Stimulated activated CD8-positive, alpha-beta memory T cell treated with anti-CD3 and anti-CD28 coated beads, Interleukin-2, amount 100 ng/mL, for 1 hour (primary cell): Measurements from ENCODE around the gene ZNF658.
"Not testable (repeated sequence)": the region's sequence is repeated elsewhere in the genome, so short reads cannot be mapped to it uniquely, and the experiment has no call there.

Source experiments
- DNase-seq, 2 donors: peaks; one replicate each; pipeline ENCODE4 v3.0.0-alpha.2; 2020; ENCODE audit warnings: low read depth in 2 of 2

The ZNF658 gene

DNA sequence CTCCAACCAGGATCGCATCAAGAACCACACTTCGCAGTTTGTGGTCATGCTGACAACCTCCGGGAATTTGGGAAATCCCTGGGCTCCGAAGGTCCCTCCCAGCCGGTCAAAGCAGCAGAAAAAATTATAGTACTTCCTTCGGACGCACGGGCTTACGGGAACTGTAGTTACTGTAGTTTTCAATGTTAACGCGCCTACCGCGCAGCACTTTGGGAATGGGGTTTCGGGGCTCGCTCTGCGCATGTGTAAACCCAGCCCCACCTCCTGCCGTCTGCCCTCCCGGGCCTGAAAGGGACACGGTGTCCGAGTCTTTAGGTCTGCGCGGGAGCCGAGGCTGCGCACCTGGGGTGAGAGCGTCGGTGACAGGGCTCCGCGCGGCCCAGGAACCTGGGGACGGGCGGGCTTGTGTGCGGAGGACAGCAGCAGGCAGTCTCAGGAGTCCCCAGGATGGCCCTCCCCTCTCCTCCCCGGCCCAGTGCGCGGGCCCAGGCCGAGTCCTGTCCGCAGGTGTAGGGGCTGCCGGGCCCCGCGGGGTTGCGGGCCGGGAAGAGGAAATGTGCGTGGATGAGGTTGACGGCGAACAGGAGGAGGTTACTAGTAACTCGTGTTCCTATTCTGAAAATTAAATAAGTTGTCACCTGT, at the start of gene ZNF658:
TSS of gene ZNF658 (plus strand) at position 236 of the 642 bp plus-strand sequence. CDS start 2,837 bp downstream, outside the sequence.
- peak; percentile 28 to 40 for DNase-seq

GRCh38 chr9:66861732-66862131, 38.8 kb upstream of the ZNF658 start:
- DNase-seq: not testable (repeated sequence)

- not testable (repeated sequence) for DNase-seq
Measured at GRCh38 chr9:66868660-66869059, 31.9 kb upstream of the ZNF658 start.

GRCh38 chr9:66880605-66881004, 19.9 kb upstream of the ZNF658 start:
- not testable (repeated sequence) for DNase-seq

DNA sequence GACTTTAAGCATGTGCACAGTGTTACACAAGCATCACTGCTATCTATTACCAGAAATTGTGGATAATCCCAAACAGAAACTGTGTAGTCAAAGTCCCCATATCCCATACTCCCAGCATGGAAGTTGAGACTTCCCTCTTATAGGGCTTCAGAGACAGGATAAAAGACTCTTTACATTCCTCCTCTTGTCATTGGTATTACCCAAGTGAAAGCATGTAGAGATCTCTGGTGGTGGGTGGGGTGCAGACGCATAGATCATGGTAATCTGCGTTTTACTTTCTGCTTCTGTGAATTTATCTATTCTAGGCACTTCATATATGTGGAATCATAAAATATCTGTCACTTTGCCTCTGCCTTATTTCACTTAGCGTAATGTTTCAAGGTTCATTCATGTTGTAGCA, 18.7 kb upstream of the ZNF658 start:
- DNase-seq: not testable (repeated sequence)

GRCh38 chr9:66890334-66890733, 10.2 kb upstream of the ZNF658 start:
- not testable (repeated sequence) for DNase-seq

DNA sequence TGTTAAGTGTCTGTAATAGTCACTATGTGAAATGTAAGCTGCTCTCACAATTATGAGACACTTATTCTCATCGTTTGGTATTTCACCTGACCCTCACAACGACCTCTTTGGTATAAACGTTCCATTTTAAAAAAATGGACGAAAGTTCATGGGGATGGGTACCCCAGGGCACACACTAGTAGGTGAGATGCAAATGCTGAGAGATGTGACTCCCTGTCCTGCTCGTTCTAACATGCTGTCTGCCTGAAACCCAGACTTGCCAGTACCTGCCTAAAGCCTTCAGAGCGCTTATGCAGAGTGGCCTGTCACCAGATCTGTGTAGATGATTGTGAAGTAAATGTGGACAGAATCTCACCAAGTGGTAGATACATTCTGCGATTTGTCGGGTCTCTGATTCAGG, 616 bp downstream of the ZNF658 start:
- not testable (repeated sequence) for DNase-seq

- not testable (repeated sequence) for DNase-seq
Measured at GRCh38 chr9:66909560-66909959, 9.0 kb downstream of the ZNF658 start.

DNA sequence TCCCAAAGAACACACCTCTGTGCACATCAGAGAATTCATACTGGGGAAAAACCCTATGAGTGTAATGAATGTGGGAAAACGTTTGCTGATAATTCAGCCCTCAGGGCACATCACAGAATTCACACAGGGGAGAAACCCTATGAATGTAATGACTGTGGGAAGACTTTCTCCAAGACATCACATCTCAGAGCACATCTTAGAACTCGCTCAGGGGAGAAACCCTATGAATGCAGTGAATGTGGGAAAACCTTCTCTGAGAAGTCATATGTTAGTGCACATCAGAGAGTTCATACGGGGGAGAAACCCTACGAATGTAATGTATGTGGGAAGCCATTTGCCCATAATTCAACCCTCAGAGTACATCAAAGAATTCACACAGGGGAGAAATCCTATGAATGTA, 19.5 kb downstream of the ZNF658 start:
- not testable (repeated sequence) for DNase-seq

DNA sequence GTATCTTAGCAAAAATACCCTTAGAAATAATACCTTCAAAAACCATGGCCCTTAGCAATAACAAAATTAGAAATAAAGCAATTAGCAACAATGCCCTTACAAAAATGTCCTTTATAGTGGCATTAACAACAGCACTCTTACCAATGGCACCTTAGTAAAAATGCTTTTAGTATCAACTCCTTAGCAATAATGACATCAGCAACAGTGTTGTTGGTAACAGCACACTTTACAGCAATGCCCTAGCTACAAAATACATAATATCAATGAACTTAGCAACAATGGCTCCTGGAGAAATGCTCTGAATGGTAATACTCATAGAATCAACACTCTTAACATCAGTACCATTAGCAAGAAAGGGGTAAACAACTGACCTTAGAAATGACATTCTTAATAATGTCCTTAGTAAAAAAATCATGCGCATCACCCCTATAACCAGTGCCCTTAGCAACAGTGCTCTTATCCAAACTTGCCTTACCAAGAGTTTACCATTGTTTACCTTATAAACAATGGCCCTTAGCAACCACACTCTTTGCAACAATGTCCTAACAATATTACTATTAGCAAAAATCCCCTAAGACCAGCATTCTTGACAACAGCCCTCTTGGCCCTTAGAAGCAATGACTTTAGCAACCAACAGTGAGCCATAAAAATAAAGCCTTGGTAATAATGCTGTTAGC, 35.8 kb downstream of the ZNF658 start:
- DNase-seq: not testable (repeated sequence)

GRCh38 chr9:66937662-66938061, 37.1 kb downstream of the ZNF658 start:
- DNase-seq: not testable (repeated sequence)

DNA sequence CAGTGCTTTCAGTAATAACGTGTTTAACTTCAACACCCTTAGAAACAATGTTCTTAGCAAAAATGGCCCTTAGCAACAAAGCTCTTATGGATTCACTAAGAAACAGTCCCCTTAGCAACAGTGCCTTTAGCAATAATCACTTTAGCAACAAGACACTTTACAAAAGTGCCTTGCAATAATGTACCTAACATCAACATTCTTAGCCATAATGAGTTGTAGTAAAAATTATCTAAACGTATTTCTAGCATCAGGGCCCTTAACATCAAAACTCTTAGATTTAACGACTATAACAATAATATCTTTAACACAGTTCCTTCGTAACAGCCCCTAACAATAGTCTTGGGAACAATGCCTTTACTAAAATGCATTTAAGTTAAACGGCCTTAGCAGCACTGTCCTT, 37.8 kb downstream of the ZNF658 start:
- DNase-seq: not testable (repeated sequence)

DNA sequence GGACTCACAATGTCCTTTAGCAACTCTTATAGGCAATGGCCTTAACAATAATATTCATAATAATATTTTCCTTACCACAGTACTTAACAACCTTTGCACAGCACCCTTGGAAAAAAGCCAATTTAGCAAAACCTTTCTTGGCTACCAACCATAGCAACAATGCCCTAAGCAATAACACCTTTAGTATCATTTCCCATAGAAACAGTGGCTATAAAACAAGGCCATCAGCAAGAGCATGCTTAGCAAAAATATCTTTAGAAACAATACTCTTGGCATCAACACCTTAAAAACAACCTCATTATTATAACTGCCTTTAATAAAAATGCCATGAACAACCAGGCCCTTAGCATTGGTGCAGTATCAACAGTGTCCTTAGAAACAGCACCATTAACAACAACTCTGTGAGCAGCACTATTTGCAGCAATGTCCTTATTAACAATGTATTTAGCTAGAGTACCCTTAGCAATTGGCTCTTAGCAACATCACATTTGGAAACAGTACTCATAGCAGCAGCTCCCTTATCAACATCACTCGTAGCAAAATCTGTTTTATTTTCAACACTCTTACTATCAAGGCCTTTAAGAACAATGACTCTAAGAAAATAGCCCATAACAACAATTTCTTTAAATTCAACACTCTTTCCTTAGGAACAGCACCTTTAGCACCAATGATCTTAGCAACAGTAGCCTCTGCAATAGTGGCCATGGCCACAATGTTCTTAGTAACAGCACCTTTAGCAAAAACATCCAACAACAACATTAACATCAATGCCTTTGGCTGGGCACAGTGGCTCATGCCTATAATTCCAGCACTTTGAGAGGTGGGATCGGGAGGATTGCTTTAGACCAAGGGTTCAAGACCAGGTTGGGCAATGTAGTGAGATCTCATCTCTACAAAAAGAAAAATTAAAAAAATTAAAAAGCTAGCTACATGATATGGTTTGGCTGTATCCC, 39.6 kb downstream of the ZNF658 start:
- DNase-seq: not testable (repeated sequence)

- DNase-seq: not testable (repeated sequence)
Measured at GRCh38 chr9:66942400-66943155, 42.1 kb downstream of the ZNF658 start.

- not testable (repeated sequence) for DNase-seq
Measured at GRCh38 chr9:66952576-66952975, 52.1 kb downstream of the ZNF658 start.
